Measurements from ENCODE around the gene KCNK13.

- TF ChIP-seq NCOA1 (CRISPR knock-in tag; IDR thresholded peaks at IDR 0.05) (no peak), ZFP91 (CRISPR knock-in tag; IDR thresholded peaks at IDR 0.05; ENCODE audit: borderline replicate concordance) (no peak), ELK4 (CRISPR knock-in tag; IDR thresholded peaks at IDR 0.05; ENCODE audit: borderline replicate concordance) (no peak), ZNF580 (CRISPR knock-in tag; IDR thresholded peaks at IDR 0.05; ENCODE audit: borderline replicate concordance, low read depth) (no peak), ZNF280B (CRISPR knock-in tag; IDR thresholded peaks at IDR 0.05; ENCODE audit: borderline replicate concordance) (no peak), ZNF768 (CRISPR knock-in tag; IDR thresholded peaks at IDR 0.05) (no peak), RNF2 (conservative IDR thresholded peaks at IDR 0.05; ENCODE audit: low read depth) (no peak)
Observed at GRCh38 chr14:90040411-90040810, 21.4 kb upstream of the KCNK13 start.

Measured in HepG2 (cell line).